Dedifferentiated amniotic fluid mesenchymal stem cell (primary cell): ENCODE data around the gene WDTC1.

Experiments used
- DNase-seq: peaks from one replicate; pipeline ENCODE4 v3.0.0-alpha.2; 2016; ENCODE audit errors: extremely low spot score

The WDTC1 gene

DNA sequence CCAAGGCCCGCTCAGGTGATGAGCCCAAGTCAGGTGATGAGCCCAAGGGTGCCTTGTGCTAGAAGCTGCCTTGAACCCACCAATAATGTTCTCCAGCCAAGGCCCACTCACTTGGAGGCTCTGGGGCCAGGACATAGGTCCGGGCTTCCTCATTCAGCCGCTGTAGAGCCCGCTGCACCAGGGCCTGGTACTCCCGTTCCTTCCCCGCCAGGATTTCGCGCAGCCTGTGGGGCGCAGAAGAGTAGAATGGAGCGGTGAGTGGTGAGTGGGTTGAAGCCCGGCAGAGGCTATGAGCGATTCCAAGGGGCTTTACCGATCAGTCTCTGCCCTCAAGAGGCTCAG, 121.8 kb downstream of the WDTC1 start:
- no peak for DNase-seq

DNA sequence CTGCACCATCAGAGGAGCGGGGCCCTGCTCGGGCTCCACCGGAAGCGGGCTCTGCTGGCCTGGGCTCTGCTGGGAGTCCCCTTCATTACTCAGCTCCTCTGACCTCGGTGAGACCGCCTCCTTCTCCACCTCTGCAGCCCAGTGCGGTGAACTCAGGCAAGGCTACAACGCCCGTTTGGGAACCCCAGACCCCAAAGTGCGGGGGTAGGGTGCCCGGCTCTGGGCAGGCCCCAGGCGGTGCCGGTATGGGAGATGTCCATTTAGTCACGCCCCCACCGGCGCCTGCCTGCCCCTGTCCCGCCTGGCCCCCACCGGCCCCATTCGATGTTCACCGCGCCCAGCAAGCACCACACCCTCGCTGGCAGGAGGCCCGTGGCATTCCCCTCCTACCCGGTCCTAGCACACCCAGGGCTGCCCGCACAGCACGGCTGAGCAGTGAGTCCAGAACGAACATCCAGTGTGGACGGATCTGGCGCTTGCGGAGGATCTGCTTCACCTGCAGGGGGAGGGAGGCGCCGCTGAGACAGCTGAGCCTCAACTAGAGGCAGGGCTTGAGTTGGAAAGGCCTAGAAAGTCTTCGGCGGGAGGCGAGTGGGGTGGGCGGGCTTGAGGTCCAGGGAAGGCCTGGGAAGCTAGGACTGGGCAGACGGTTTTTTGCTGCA, 122.3 kb downstream of the WDTC1 start:
- no peak for DNase-seq

DNA sequence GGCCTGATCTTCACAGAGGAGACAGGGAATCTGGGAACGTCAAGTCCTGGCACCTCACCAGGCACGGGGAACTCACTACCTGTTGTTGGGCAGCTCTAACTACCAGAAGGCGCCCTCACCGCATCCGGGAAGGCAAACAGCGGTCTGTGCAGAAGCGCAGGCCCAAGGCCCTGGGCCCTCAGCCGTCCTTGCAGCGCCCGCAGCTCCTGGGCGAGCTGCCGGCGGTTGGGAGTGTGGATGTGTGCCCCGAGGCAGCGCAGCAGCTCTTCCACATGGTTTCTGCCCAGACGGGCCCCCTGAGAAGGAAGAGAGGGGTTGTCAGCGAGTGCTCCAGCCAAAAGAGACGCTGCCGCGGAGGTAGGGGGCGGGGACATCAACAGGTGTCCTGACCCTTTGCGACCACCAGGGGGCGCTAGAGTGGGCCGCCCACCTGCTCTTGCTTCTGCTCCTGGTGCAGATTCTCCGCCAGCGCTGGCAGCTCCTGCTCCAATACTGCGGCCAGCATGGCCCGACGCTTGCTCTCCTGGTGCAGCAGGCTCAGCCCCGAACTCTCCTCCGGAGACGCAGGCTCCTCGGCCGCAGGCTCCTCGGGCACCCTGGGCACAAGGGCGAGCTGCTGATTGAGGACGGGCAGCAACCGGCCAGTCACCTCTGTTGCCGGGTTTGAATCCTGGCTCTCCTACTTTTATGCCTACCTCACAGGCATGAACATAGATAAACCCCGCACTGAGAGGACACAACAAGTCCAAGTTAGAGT, 123.0 kb downstream of the WDTC1 start:
- DNase-seq, result no peak
